SK-N-SH treated with all-trans-retinoic acid at 6 μM for 48 hours (cell line): ENCODE data around the gene NLGN2.
A peak's percentile ranks its signal among the peaks of the same experiment; 100 is the strongest.

Experiments used
- ATAC-seq: fragments of 200-7000 bp; cut with Tn5 transposase; 3 replicates; pipeline ENCODE4 v1.9.1; 2020; ENCODE audit warnings: mild to moderate bottlenecking, moderate library complexity
- CSDC2 ChIP-seq: fragments of 250-450 bp; sonication (Bioruptor Pico); IDR thresholded peaks from 2 replicates; pipeline ENCODE4 v1.5.0; 2020; ENCODE audit warnings: mild to moderate bottlenecking, moderate library complexity
- ESRRG ChIP-seq: fragments of 250-450 bp; sonication (Bioruptor Pico); IDR thresholded peaks from 2 replicates; pipeline ENCODE4 v1.6.1; 2021; ENCODE audit warnings: mild to moderate bottlenecking
- GLIS3 ChIP-seq: fragments of 250-450 bp; sonication (Bioruptor Pico); IDR thresholded peaks from 2 replicates; pipeline ENCODE4 v1.5.0; 2020; ENCODE audit warnings: mild to moderate bottlenecking, moderate library complexity
- ISL1 ChIP-seq: fragments of 250-450 bp; sonication (Bioruptor Pico); IDR thresholded peaks from 2 replicates; pipeline ENCODE4 v2.1.2; 2022; ENCODE audit warnings: mild to moderate bottlenecking, moderate library complexity
- OSR1 ChIP-seq: fragments of 250-450 bp; sonication (Bioruptor Pico); IDR thresholded peaks from 2 replicates; pipeline ENCODE4 v1.8.0; 2022; ENCODE audit warnings: moderate library complexity, mild to moderate bottlenecking, inconsistent platforms
- PPARA ChIP-seq: fragments of 250-450 bp; sonication (Bioruptor Pico); IDR thresholded peaks from 2 replicates; pipeline ENCODE4 v1.5.0; 2020; ENCODE audit warnings: mild to moderate bottlenecking, borderline replicate concordance
- RARB ChIP-seq: fragments of 250-450 bp; sonication (Bioruptor Pico); IDR thresholded peaks from 2 replicates; pipeline ENCODE4 v1.8.0; 2021; ENCODE audit warnings: mild to moderate bottlenecking, moderate library complexity
- SNAI2 ChIP-seq: fragments of 250-450 bp; sonication (Bioruptor Pico); IDR thresholded peaks from 2 replicates; pipeline ENCODE4 v1.5.0; 2020; ENCODE audit warnings: mild to moderate bottlenecking, moderate library complexity
- TCF4 ChIP-seq: fragments of 250-450 bp; sonication (Bioruptor Pico); IDR thresholded peaks from 2 replicates; pipeline ENCODE4 v1.8.0; 2021; ENCODE audit warnings: mild to moderate bottlenecking, moderate library complexity, borderline replicate concordance
- TOX ChIP-seq: fragments of 250-450 bp; sonication (Bioruptor Pico); IDR thresholded peaks from 2 replicates; pipeline ENCODE4 v1.8.0; 2021; ENCODE audit warnings: mild to moderate bottlenecking, moderate library complexity, borderline replicate concordance
- ZC3H10 ChIP-seq: fragments of 250-450 bp; sonication (Bioruptor Pico); IDR thresholded peaks from 2 replicates; pipeline ENCODE4 v1.5.1; 2021; ENCODE audit warnings: mild to moderate bottlenecking, moderate library complexity
- ZFP30 ChIP-seq: fragments of 450-650 bp; formaldehyde crosslinking; IDR thresholded peaks from 2 replicates; pipeline ENCODE4 v1.5.0; 2022; ENCODE audit warnings: mild to moderate bottlenecking, moderate library complexity
- ZNF565 ChIP-seq: fragments of 450-650 bp; formaldehyde crosslinking; conservative IDR thresholded peaks from 2 replicates; pipeline ENCODE4 v1.5.0; 2020; ENCODE audit warnings: low read depth, mild to moderate bottlenecking, moderate library complexity
- ZNF70 ChIP-seq: fragments of 450-650 bp; formaldehyde crosslinking; IDR thresholded peaks from 2 replicates; pipeline ENCODE4 v1.5.0; 2020; ENCODE audit warnings: mild to moderate bottlenecking, moderate library complexity
- ZNF8 ChIP-seq: fragments of 450-650 bp; formaldehyde crosslinking; IDR thresholded peaks from 2 replicates; pipeline ENCODE4 v1.5.0; 2020; ENCODE audit warnings: mild to moderate bottlenecking, moderate library complexity
- TF ChIP-seq, protein P1 (sequence below): fragments of 250-450 bp; sonication (Bioruptor Pico); IDR thresholded peaks from 2 replicates; pipeline ENCODE4 v1.8.0; 2020; ENCODE audit warnings: mild to moderate bottlenecking, moderate library complexity, borderline replicate concordance
- TF ChIP-seq, protein P2 (sequence below): fragments of 250-450 bp; sonication (Bioruptor Pico); IDR thresholded peaks from 2 replicates; pipeline ENCODE4 v1.8.0; 2021; ENCODE audit warnings: low read depth, mild to moderate bottlenecking, moderate library complexity, borderline replicate concordance
- TF ChIP-seq, protein P3 (sequence below): fragments of 250-450 bp; sonication (Bioruptor Pico); IDR thresholded peaks from 2 replicates; pipeline ENCODE4 v1.5.1; 2021; ENCODE audit warnings: mild to moderate bottlenecking, moderate library complexity
- TF ChIP-seq, protein P4 (sequence below): fragments of 250-450 bp; sonication (Bioruptor Pico); IDR thresholded peaks from 2 replicates; pipeline ENCODE4 v1.5.1; 2020; ENCODE audit warnings: low read depth, mild to moderate bottlenecking, moderate library complexity
- TF ChIP-seq, protein P5 (sequence below): fragments of 250-450 bp; sonication (Bioruptor Pico); IDR thresholded peaks from 2 replicates; pipeline ENCODE4 v1.5.0; 2020; ENCODE audit warnings: mild to moderate bottlenecking, moderate library complexity

NLGN2 gene

DNA sequence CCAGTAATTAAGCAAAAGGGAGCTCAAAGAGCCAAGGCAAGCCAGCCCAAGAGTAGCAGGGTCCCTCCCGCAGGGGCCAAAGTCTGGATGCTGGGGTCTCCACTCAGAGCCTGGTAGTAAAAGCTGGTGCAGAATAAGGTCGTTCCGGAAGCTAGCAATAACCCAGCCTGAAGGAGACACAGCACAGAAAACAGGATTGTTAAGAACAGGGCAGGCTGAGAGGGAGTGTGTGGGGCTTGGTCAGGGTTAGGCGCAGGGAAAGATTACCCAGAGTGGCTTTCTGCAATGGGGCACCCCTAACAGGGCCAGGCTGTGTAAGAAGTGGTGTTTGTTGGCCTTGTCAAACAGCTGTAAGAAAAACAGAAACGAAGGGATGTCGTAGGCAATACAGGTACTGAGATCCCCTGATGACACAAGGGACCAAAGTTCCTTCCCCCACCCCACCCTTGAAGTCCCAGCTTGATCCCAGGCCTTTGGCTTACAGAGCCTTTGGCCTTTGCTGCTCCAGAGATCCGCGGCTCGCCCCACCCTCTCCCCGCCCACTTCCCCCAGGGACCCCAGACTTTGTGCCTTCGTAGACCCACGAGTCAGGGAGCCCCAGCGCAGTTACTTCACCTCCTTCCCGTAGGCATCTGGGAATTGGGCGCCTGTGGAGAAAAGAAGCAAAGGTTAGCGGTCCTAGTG, 4.5 kb upstream of the NLGN2 start (continued):
- TF ChIP-seq, protein P1, sequence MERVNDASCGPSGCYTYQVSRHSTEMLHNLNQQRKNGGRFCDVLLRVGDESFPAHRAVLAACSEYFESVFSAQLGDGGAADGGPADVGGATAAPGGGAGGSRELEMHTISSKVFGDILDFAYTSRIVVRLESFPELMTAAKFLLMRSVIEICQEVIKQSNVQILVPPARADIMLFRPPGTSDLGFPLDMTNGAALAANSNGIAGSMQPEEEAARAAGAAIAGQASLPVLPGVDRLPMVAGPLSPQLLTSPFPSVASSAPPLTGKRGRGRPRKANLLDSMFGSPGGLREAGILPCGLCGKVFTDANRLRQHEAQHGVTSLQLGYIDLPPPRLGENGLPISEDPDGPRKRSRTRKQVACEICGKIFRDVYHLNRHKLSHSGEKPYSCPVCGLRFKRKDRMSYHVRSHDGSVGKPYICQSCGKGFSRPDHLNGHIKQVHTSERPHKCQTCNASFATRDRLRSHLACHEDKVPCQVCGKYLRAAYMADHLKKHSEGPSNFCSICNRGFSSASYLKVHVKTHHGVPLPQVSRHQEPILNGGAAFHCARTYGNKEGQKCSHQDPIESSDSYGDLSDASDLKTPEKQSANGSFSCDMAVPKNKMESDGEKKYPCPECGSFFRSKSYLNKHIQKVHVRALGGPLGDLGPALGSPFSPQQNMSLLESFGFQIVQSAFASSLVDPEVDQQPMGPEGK = no peak

DNA sequence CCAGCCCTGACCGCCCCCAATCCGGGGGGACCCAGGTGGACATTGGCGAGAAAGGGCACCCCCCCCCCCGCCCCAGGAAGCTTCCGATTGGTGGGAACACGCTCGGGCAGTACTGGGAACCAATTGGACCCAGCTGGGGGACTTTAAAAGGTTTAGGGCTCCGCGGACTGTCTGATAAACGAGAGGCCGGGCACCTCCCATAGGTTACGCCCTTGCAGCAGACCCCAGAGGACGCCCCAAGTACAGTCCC, 4.0 kb upstream of the NLGN2 start:
- peak; percentile 67 for ATAC-seq
- no peak for TF ChIP-seq SNAI2 (CRISPR knock-in tag)
- TF ChIP-seq ZNF565 = no peak
- no peak for TF ChIP-seq TCF4 (CRISPR knock-in tag)

DNA sequence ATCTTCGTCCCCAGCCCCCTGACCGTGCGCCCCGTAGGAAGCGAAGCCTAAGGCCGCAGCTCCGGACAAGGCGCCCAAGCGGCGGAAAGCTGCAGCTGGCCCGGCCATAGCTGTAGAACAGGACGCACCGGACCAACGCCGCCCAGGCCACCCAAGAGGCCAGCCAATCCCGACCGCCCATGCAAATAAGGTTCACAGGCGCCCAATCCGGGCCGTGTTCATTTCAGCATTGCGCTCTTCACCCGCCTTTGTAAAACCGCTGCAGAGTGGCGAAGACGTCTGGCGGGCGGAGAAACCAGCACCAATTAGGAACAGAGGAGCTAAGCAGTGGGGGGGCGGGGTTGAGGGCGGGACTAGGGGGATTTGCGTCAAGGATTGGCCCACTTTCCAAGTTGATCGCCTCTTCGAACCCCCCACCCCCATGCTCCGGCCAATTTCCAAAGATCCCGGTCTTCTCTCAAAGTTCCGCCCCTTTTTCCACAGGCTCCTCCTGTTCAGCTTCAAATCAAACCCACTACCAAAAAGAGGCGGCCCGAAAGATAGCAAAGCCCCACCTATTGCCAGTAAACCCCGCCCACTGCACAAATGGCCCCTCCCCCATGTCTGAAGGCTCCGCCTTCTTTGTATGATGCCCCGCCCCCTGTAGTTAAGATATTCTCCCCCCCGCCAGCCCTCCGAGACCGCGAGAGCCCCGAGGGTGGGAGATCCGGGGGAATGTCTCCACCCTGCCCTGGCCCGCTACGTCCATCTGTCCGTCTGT, 3.5 kb upstream of the NLGN2 start, which contains the start of gene TMEM256:
Gene TMEM256, minus strand, starts transcription at position 121 of the 760 bp plus-strand sequence. Its CDS starts 13 bp downstream, at position 108.
- TF ChIP-seq CSDC2 (CRISPR knock-in tag) (no peak), ZNF8 (CRISPR knock-in tag) (no peak), ZC3H10 (CRISPR knock-in tag) (no peak), GLIS3 (CRISPR knock-in tag) (no peak), SNAI2 (CRISPR knock-in tag) (no peak), ESRRG (CRISPR knock-in tag) (no peak), RARB (no peak), TCF4 (CRISPR knock-in tag) (no peak), TOX (no peak)
- TF ChIP-seq, protein P2, sequence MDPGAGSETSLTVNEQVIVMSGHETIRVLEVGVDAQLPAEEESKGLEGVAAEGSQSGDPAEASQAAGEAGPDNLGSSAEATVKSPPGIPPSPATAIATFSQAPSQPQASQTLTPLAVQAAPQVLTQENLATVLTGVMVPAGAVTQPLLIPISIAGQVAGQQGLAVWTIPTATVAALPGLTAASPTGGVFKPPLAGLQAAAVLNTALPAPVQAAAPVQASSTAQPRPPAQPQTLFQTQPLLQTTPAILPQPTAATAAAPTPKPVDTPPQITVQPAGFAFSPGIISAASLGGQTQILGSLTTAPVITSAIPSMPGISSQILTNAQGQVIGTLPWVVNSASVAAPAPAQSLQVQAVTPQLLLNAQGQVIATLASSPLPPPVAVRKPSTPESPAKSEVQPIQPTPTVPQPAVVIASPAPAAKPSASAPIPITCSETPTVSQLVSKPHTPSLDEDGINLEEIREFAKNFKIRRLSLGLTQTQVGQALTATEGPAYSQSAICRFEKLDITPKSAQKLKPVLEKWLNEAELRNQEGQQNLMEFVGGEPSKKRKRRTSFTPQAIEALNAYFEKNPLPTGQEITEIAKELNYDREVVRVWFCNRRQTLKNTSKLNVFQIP (CRISPR knock-in tag) = no peak
- TF ChIP-seq, protein P1 = no peak
- TF ChIP-seq, protein P3, sequence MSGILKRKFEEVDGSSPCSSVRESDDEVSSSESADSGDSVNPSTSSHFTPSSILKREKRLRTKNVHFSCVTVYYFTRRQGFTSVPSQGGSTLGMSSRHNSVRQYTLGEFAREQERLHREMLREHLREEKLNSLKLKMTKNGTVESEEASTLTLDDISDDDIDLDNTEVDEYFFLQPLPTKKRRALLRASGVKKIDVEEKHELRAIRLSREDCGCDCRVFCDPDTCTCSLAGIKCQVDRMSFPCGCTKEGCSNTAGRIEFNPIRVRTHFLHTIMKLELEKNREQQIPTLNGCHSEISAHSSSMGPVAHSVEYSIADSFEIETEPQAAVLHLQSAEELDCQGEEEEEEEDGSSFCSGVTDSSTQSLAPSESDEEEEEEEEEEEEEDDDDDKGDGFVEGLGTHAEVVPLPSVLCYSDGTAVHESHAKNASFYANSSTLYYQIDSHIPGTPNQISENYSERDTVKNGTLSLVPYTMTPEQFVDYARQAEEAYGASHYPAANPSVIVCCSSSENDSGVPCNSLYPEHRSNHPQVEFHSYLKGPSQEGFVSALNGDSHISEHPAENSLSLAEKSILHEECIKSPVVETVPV (CRISPR knock-in tag) = no peak
- TF ChIP-seq, protein P4, sequence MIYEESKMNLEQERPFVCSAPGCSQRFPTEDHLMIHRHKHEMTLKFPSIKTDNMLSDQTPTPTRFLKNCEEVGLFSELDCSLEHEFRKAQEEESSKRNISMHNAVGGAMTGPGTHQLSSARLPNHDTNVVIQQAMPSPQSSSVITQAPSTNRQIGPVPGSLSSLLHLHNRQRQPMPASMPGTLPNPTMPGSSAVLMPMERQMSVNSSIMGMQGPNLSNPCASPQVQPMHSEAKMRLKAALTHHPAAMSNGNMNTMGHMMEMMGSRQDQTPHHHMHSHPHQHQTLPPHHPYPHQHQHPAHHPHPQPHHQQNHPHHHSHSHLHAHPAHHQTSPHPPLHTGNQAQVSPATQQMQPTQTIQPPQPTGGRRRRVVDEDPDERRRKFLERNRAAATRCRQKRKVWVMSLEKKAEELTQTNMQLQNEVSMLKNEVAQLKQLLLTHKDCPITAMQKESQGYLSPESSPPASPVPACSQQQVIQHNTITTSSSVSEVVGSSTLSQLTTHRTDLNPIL (CRISPR knock-in tag) = no peak
- TF ChIP-seq, all 23 proteins: peak for 0
- ATAC-seq = peak; percentile 96

DNA sequence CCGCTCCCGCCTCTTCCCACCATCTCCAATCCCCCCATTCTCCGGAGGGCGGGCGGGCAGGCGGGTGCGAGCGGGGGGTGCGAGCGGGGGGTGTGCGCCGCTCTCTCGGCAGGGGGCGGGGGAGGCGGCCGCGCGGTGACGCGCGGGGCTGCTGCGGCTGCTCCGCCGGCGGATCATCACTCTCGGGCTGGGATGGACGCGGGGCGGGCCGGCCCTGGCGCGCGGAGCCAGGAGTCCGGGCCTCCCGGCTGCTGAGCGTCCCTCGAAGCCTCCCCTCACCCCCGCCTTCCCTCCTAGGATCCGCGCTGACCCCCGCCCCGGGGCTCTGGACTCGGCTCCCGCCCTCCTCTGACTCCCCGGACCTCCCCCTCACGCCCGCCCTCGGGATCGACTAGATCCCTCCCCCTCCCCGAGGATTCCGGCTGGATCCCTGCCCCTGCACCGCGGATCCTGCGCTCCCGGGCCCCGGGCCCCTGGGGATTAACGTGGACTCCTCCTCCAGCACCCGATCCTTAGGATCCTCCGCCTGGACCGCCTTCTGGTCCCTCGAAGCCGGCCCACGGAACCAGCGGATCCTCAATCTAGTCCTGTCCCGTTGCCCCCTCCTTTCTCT, 2.8 kb upstream of the NLGN2 start:
- ATAC-seq = peak; percentile 36
- TF ChIP-seq PPARA (no peak), TCF4 (CRISPR knock-in tag) (no peak), GLIS3 (CRISPR knock-in tag) (no peak), ZNF565 (no peak), ISL1 (CRISPR knock-in tag) (no peak), ZFP30 (CRISPR knock-in tag) (no peak), ZNF70 (no peak), OSR1 (no peak), ESRRG (CRISPR knock-in tag) (no peak), TOX (no peak)
- TF ChIP-seq, protein P5, sequence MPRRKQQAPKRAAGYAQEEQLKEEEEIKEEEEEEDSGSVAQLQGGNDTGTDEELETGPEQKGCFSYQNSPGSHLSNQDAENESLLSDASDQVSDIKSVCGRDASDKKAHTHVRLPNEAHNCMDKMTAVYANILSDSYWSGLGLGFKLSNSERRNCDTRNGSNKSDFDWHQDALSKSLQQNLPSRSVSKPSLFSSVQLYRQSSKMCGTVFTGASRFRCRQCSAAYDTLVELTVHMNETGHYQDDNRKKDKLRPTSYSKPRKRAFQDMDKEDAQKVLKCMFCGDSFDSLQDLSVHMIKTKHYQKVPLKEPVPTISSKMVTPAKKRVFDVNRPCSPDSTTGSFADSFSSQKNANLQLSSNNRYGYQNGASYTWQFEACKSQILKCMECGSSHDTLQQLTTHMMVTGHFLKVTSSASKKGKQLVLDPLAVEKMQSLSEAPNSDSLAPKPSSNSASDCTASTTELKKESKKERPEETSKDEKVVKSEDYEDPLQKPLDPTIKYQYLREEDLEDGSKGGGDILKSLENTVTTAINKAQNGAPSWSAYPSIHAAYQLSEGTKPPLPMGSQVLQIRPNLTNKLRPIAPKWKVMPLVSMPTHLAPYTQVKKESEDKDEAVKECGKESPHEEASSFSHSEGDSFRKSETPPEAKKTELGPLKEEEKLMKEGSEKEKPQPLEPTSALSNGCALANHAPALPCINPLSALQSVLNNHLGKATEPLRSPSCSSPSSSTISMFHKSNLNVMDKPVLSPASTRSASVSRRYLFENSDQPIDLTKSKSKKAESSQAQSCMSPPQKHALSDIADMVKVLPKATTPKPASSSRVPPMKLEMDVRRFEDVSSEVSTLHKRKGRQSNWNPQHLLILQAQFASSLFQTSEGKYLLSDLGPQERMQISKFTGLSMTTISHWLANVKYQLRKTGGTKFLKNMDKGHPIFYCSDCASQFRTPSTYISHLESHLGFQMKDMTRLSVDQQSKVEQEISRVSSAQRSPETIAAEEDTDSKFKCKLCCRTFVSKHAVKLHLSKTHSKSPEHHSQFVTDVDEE (CRISPR knock-in tag) = no peak
